Measurements from ENCODE around the gene SAMD7.

Gene SAMD7

GRCh38 chr3:169965562-169966427 lies 54.4 kb downstream of the SAMD7 start:
- TF ChIP-seq, protein P1, sequence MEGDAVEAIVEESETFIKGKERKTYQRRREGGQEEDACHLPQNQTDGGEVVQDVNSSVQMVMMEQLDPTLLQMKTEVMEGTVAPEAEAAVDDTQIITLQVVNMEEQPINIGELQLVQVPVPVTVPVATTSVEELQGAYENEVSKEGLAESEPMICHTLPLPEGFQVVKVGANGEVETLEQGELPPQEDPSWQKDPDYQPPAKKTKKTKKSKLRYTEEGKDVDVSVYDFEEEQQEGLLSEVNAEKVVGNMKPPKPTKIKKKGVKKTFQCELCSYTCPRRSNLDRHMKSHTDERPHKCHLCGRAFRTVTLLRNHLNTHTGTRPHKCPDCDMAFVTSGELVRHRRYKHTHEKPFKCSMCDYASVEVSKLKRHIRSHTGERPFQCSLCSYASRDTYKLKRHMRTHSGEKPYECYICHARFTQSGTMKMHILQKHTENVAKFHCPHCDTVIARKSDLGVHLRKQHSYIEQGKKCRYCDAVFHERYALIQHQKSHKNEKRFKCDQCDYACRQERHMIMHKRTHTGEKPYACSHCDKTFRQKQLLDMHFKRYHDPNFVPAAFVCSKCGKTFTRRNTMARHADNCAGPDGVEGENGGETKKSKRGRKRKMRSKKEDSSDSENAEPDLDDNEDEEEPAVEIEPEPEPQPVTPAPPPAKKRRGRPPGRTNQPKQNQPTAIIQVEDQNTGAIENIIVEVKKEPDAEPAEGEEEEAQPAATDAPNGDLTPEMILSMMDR (IDR thresholded peaks at IDR 0.05; ENCODE audit: insufficient read depth, low read depth, low read length, missing control alignments) = no peak
- H3K4me3 ChIP-seq (ENCODE audit: low read length) = peak overlapping the region; percentile 91
- DNase-seq (ENCODE audit: low read depth) = no peak

GRCh38 chr3:169966428-169966950 lies 55.1 kb downstream of the SAMD7 start, which contains the start of gene SEC62:
Gene SEC62, plus strand, starts transcription at chr3:169966807. Its CDS starts 16 bp downstream, at chr3:169966823.
- peak within 1 kb of the TSS; percentile 91 for H3K4me3 ChIP-seq (ENCODE audit: low read length)
- TF ChIP-seq, protein P1 (IDR thresholded peaks at IDR 0.05; ENCODE audit: insufficient read depth, low read depth, low read length, missing control alignments) = peak; percentile 31
- DNase-seq (ENCODE audit: low read depth) = peak; percentile 90

- peak overlapping the region; percentile 91 for H3K4me3 ChIP-seq (ENCODE audit: low read length)
- TF ChIP-seq, protein P1 (IDR thresholded peaks at IDR 0.05; ENCODE audit: insufficient read depth, low read depth, low read length, missing control alignments) = no peak
- DNase-seq (ENCODE audit: low read depth) = peak; percentile 66
These were observed 55.9 kb downstream of the SAMD7 start for GRCh38 chr3:169966951-169967915.

- peak overlapping the region; percentile 10 for H3K4me3 ChIP-seq (ENCODE audit: low read length)
- DNase-seq (ENCODE audit: low read depth) = no peak
- TF ChIP-seq, protein P1 (IDR thresholded peaks at IDR 0.05; ENCODE audit: insufficient read depth, low read depth, low read length, missing control alignments) = no peak
These were observed 57.0 kb downstream of the SAMD7 start for GRCh38 chr3:169968224-169968885.

DNA sequence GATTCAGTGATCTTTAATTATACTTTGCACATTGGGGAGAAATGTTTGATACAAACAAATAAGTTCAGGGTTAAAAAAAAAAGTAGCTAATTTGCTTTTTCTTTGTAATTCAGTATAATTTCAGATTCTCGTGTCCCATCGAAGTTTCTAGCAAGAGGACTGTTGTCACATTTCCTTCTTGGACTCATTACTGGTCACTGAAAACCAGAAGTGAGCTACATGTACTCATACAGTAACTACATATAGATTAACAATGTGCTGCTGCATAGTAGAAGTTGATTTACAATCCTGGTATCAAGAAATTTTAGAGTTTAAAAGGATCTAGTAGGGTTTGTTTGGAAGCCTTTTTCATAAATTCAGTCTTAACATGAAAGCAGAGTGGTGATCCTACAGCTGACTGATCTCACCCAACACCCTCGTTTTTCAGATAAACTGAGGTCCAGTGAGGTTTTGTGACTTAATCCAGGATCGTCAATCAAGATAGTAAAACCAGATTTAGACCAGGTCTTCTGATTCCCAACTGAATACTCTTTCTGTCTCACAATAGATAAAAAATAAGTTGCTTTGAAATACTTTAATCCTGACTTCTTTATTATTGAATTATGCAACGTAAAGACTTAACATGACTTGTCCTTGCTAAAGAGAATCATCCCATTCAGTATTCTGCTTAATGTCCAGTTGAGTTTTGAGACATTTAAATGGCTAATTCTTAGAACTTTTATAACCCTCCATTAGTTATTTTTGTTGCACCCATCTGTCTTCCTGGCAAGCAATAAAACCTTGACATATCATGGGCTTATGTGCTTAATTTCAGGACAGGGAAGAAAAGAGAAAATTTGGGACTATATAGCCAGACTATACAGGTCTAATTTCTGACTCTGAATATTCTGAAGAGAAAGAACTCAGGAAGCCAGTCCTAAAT lies 58.1 kb downstream of the SAMD7 start:
- TF ChIP-seq, protein P1 (IDR thresholded peaks at IDR 0.05; ENCODE audit: insufficient read depth, low read depth, low read length, missing control alignments) = no peak
- H3K4me3 ChIP-seq (ENCODE audit: low read length) = no peak overlapping the region
- DNase-seq (ENCODE audit: low read depth) = no peak

Measured in epithelial cell of esophagus (primary cell).